GM21528 (cell line): ENCODE data around the gene ST3GAL2.
A peak's percentile ranks its signal among the peaks of the same experiment; 100 is the strongest.
"Not testable (repeated sequence)": the region's sequence is repeated elsewhere in the genome, so short reads cannot be mapped to it uniquely, and the experiment has no call there.

Source experiments
- ATAC-seq: cut with Tn5 transposase; IDR thresholded peaks from one replicate; pipeline ENCODE4 v1.9.1; 2021; ENCODE audit warnings: mild to moderate bottlenecking, moderate library complexity; ENCODE audit not compliant: unreplicated experiment, low FRiP score

Gene ST3GAL2

DNA sequence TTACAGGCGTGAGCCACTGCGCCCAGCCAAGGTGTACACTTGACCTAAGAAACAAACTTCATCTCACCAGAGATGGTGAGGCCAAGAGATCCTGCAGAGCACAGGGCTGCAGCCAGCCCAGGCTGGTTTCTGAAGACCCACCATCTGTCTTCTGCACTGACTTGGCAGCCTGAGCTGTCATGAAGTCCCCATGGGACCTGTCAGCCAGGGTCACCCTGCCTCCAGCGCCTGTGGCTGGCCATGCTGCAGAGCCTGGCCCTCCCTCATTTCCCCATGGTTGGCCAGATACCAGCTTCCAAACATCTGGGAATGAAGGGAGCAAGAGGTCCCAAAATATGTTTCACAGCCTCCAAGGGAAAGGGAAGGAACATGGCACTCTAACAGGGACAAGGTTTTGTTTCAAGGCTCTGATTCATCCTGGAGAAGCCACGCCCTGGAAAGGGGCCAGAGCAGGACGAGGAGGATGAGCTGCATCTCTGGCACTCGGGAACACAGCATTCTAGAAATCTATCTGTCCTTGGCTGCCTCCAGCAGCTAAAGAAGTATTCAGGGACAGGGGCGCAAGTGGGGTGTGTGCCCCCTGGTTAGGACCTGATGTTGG lies 46.9 kb downstream of the ST3GAL2 start:
- ATAC-seq = no peak

DNA sequence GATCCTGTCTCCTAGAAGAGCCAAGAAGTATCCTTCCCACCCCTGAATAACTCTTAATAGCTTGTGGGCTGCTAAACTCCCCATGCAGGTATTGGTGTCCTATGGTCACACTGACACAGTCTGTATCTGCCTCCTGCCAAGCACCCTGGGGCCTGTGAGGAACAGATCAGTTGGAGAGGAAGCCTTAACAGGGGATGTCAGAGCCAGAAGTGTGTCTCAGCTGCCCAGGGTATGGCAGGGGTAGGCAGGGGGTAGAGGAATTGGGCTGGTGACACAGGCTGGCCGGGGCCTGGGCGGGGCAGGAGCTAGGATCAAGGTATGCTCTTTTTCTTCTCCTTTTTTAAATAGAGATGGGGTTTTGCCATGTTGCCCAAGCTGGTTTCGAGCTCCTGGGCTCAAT lies 47.5 kb downstream of the ST3GAL2 start:
- ATAC-seq = no peak

DNA sequence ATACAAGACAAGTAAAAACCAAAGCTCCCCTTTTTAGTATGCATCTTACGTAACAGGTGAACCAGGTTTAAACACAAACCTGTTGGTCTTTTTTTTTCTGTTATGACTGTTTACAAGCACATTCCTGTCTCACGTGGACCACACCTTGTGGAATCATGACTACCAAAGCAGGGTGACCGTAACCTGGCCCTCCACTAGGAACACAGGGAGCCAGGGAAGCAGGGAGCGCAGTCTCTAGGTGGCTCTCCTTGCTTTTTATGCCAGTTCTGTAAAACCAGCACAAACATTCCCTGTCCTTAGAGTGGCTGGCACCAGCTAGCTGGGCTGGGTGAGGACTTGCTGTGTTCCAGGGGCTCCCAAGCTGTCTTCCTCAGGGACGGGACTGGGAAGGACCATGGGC lies 48.1 kb downstream of the ST3GAL2 start:
- no peak for ATAC-seq

GRCh38 chr16:70388006-70388680 lies 50.8 kb downstream of the ST3GAL2 start:
- no peak for ATAC-seq

GRCh38 chr16:70386289-70386986 lies 52.5 kb downstream of the ST3GAL2 start:
- not testable (repeated sequence) for ATAC-seq

DNA sequence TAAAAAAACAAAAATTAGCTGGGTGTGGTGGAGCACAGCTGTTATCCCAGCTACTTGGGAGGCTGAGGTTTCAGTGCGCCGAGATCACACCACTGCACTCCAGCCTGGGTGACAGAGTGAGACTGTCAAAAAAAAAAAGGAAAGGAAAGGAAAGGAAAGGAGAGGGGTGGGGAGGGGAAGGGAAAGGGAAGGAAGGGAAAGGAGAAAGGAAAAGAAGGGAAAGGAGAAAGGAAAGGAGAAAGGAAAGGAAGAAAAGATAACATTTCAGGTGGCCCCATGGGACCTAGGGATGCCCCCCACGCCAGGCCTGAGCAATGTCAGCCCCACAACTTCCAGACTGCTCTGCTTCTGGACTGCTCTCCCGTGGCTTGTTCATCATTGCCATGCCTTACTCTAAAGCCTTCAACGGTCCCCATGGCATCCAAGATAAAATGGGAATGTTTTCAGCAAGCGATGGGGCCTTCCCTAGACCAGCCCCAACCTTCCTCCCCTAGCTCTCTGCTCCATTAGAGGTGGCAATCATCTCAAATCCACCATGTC lies 55.4 kb downstream of the ST3GAL2 start:
- ATAC-seq = no peak

DNA sequence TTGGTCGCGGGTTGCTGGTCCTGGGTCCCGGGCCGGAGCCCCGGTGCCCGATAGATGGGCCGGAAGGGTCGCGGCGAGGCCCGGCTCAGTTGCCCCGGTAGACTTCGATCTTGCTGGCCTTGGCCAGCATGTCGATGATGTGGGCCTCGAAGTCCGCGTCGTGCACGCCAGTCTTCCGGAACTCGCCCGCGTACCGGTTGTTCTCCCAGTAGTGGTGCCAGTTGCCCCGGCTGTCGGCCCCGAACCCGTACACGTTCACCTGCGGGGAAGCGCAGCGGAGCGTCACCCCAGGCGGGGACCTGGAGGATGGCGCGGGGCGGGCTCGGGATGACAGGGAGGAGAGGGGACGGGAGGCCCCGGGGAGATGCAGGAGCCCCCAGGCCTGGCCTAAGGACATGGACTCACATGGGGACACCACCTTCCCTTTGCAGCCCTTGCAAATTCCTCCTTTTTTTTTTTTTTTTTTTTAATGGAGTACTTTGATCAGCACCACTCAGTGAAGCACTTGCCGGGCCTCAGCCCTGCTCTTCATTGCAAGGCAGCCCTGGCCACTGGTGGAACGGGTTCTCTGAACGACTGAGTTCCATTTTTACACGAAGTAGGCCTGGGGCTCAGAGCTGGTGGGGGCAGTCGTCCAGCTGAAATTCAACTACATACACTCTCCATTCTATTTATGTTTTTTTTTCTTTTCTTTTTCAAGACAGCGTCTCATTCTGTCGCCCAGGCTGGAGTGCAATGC lies 57.1 kb downstream of the ST3GAL2 start:
- ATAC-seq = no peak

GRCh38 chr16:70380919-70381603 lies 57.8 kb downstream of the ST3GAL2 start:
- ATAC-seq = peak; percentile 83

GRCh38 chr16:70380248-70380918 lies 58.5 kb downstream of the ST3GAL2 start:
- peak; percentile 5 for ATAC-seq

GRCh38 chr16:70378869-70379493 lies 59.9 kb downstream of the ST3GAL2 start:
- ATAC-seq = no peak

GRCh38 chr16:70377782-70378181 lies 61.1 kb downstream of the ST3GAL2 start:
- ATAC-seq = no peak

DNA sequence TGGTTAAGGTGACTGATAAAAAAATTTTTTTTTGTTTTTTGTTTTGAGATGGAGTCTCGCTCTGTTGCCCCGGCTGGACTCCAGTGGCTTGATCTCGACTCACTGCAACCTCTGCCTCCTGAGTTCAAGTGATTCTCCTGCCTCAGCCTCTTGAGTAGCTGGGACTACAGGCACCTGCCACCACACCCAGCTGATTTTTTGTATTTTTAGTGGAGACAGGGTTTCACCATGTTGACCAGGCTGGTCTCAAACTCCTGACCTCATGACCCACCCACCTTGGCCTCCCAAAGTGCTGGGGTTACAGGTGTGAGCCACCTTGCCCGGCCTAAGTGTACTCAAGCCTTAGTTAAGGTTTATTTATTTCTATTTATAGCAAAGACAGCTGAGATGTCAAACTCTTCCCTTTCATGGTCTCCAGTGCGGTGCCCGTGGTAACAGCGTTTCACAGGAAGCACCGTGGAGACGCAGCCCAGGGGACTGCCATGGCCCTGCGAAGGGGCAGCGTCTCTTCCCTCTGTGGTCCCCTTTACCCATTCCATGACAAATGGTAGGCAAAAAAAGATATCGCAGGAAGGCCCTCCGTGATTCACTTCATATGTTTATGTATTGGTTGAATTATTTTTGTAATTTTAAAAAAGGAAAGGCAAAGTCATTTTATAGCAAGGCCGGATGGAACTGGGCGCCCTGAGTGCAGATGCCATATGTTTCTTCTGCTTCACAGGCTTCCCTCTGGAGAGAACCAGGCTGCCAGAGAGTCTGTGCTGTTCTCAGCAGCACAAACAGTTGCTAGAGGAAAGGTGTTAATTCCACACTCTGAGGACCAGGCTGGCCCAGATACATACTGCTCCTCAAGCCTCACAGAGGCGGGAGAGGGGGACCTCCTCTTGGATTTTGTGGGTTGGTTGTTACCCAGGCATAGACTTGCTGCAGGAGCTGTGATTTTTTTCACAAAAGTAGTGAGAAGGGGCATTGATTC lies 63.0 kb downstream of the ST3GAL2 start:
- no peak for ATAC-seq

- no peak for ATAC-seq
Measured at GRCh38 chr16:70374213-70374612, 64.7 kb downstream of the ST3GAL2 start.

DNA sequence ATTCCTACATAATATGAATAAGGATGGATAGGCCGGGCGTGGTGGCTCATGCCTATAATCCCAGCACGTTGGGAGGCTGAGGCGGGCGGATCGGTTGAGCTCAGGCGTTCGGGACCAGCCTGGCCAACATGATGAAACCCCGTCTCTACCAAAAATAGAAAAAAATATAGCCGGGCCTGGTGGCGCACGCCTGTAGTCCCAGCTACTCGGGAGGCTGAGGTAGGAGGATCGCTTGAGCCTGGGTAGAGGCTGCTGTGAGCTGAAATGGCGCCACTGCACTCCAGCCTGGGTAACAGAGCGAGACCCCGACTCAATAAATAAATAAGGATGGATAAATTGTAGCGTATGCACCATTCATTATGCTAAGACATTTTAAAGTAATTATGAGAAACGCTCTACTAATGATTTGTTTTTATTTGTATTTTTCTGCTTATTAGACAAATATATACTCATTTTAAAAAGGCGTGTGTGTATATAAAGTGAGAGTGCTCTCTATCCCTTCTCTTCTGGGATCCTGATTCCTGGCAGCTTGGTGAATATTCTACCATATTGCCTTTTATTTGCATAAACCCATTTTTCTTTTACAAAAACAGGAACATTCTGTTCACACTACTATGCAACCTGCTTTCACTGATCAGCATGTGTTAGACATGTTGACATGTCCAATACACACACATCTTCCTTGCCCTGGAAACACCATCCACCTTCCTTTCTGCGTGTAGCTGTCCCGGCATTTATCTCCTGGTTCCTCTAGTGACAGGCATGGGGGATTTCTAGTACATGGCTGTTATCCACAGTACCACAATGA lies 65.8 kb downstream of the ST3GAL2 start:
- no peak for ATAC-seq

- no peak for ATAC-seq
Measured at GRCh38 chr16:70370924-70371323, 68.0 kb downstream of the ST3GAL2 start.

DNA sequence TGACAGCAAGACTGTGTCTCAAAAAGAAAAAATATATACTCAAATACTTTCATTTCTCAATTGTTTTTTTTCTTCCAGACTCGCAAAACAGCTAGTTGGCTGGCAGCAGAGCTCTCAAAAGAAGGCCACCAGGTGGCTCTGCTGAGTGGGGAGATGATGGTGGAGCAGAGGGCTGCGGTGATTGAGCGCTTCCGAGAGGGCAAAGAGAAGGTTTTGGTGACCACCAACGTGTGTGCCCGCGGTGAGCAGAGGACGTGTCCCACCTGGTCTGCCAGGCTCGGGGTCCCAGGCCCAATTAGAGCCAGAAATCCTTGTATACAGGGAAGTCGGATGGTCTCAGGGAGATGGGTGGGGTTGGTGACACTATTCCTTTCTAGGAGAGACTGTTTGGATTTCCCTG lies 68.8 kb downstream of the ST3GAL2 start:
- ATAC-seq = not testable (repeated sequence)

GRCh38 chr16:70364399-70364798 lies 74.5 kb downstream of the ST3GAL2 start:
- ATAC-seq = no peak
